Stimulated activated CD8-positive, alpha-beta memory T cell treated with anti-CD3 and anti-CD28 coated beads, Interleukin-4, amount 100 ng/mL, for 48 hours (primary cell): ENCODE results near the gene NPFF.
"Not testable (repeated sequence)": the region's sequence is repeated elsewhere in the genome, so short reads cannot be mapped to it uniquely, and the experiment has no call there.

Experiments
- DNase-seq: peaks from one replicate; pipeline ENCODE4 v3.0.0-alpha.2; 2020

The NPFF gene

GRCh38 chr12:53493610-53494391 lies 13.5 kb downstream of the NPFF start:
- DNase-seq, result no peak

- peak; percentile 90 for DNase-seq
Observed at GRCh38 chr12:53492830-53493609, 14.3 kb downstream of the NPFF start.

GRCh38 chr12:53492188-53492587 lies 15.1 kb downstream of the NPFF start:
- DNase-seq, result no peak

GRCh38 chr12:53489242-53489864 lies 17.9 kb downstream of the NPFF start:
- DNase-seq, result no peak

- DNase-seq, result no peak
Observed at GRCh38 chr12:53486736-53487487, 20.4 kb downstream of the NPFF start.

GRCh38 chr12:53485955-53486735 lies 21.1 kb downstream of the NPFF start:
- no peak for DNase-seq

GRCh38 chr12:53484686-53485575 lies 22.4 kb downstream of the NPFF start:
- DNase-seq, result no peak

GRCh38 chr12:53483979-53484377 lies 23.3 kb downstream of the NPFF start:
- no peak for DNase-seq

GRCh38 chr12:53483225-53483978 lies 23.9 kb downstream of the NPFF start:
- DNase-seq, result peak; percentile 55

- no peak for DNase-seq
Observed at GRCh38 chr12:53482626-53483168, 24.6 kb downstream of the NPFF start.

- DNase-seq, result no peak
Observed at GRCh38 chr12:53481939-53482586, 25.2 kb downstream of the NPFF start.

GRCh38 chr12:53481458-53481857 lies 25.8 kb downstream of the NPFF start:
- DNase-seq, result not testable (repeated sequence)

- DNase-seq, result no peak
Observed at GRCh38 chr12:53480491-53481442, 26.5 kb downstream of the NPFF start.

GRCh38 chr12:53479331-53479730 lies 28.0 kb downstream of the NPFF start:
- no peak for DNase-seq

GRCh38 chr12:53478865-53479264 lies 28.4 kb downstream of the NPFF start:
- DNase-seq, result no peak

GRCh38 chr12:53476769-53477209 lies 30.5 kb downstream of the NPFF start:
- no peak for DNase-seq

- DNase-seq, result no peak
Observed at GRCh38 chr12:53474819-53475218, 32.5 kb downstream of the NPFF start.

- no peak for DNase-seq
Observed at GRCh38 chr12:53474077-53474476, 33.2 kb downstream of the NPFF start.
